ENCODE measurements around the gene LPP.

The LPP gene

DNA sequence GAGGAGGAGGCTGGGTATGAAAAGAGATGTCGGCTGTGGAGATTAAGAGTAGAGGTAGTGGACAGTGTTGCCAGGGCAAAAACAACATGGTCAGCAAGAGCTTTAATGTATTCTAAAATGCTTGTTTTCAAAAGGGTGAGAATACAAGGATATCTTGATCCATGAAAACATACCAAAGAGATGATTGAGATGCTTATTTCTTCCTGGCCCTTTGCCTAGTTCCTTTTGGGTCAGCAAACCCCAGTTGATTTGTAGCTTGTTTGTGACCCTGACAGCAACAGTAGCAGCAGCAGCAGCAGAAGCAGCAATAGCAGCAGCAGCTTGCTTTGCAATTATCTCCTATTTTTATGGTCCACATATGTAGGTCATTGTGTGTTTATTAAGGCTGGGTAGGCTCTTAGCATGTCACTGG is 337.3 kb downstream of the LPP start:
- no peak for DNase-seq

GRCh38 chr3:188496390-188496789 is 342.4 kb downstream of the LPP start:
- DNase-seq, result no peak

DNA sequence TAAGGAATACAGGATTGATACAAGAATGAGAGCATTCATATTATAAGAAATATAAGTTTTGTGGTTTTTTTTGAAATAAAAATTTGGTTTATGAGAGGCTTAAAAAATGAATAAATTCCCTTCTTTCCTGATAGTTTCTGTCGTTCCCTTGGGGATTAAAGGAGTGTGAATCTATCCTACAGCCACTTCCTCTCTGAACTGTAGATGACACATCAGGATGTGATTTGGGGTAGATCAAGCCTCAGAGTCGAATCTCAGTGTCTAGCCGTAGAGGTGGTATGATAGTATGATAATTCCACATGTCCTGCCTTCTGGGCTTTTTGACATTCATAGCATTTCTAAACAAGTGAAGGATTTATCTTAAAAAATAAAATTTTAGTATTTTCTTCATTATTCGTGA is 343.1 kb downstream of the LPP start:
- DNase-seq, result no peak

DNA sequence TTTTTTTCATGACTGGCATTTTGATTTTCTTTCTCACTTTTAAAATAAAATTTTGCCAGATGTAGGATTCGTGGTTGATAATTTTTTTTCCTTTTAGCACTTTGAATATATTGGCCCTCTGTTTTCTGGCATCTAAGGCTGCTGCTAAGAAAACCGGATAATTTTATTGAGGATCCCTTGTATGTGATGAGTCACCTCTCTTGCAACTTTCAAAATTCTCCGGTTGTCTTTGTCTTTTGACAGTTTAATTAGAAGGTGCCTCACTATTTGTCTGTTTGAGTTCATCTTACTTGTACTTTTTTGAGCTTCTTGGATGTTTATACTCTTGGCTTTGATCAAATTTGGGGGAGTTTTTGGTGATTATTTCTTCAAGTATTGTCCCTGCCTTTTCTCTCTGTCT is 349.7 kb downstream of the LPP start:
- no peak for DNase-seq

GRCh38 chr3:188505151-188505550 is 351.2 kb downstream of the LPP start:
- no peak for DNase-seq

- DNase-seq, result no peak
These were observed 352.0 kb downstream of the LPP start for GRCh38 chr3:188505911-188506310.

- DNase-seq, result no peak
These were observed 352.5 kb downstream of the LPP start for GRCh38 chr3:188506446-188506845.

DNA sequence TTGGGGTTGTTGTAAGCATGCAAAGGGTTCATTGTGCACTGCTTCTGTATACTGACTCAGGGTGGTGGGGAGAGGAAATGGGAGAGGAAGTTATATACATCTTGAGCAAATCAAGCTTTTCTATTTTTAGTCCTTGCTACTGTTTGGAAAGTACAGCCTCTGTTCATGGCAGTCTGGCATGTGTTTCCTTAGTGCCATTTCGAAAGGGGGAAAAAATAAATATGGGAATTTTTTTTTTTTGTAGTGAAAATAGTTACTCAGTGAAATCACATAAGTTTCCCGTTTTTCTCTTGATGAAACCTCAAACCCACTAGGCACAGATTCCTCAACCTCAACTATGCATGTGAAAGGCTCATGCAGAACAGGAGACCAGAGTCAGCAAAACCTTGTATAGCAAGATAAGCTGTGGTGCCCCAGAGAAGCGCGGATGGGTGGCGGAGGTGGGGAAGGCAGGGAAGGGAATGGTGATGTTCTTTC is 353.3 kb downstream of the LPP start:
- no peak for DNase-seq

DNA sequence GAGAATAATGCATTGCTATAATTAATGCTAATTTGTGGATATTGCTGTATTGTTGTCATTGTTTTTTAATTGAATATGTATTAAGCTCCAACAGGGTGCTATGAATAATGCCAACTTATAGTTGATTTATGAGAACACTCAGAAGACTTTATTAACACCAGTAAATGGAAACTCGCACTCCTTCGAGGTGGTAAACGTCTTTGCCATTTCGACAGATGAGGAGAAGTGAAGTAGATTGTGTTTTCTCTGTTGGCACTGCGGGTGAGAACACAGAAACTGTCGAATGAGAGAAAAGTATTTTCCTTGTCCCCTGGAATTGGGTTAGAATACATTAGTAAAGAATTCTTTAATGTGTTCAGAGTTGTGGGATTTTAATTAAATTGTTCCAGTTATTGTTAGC is 354.5 kb downstream of the LPP start:
- no peak for DNase-seq

DNA sequence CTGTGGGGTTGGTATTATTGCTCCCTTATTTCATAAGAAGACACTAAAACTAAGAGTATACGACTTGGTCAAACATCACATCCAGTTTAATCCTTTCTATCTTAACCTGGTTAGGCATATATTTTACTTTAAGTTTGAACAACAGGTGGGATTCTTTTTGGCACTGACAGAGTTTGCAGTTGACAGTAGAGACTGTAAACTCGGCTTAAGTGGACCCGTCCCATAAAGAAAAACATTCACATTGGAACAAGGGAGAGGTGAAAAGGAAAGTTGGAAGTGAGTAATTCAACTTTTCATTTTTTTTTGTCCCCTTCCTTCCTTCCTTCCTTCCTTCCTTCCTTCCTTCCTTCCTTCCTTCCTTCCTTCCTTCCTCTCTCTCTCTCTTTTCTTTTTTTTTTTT is 355.4 kb downstream of the LPP start:
- DNase-seq, result no peak

GRCh38 chr3:188510366-188510765 is 356.4 kb downstream of the LPP start:
- no peak for DNase-seq

- DNase-seq, result no peak
These were observed 359.8 kb downstream of the LPP start for GRCh38 chr3:188513662-188514328.

DNA sequence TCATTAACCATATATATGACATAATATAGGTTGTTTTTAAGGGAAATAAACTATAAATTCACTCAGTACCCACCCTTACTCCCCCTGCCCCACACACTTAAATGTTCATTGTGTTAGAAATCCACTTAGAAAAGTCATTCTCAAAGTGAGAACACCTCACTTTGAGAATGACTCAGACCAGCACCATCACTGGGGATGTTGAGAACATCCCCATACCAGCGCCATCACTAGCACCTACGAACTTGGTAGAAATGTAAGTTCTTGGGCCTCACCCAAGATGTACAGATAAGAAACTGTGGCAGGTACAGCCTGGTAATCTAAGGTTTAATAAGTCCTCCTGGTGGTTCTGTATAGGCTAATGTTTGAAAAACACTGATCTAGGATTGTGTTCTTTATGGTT is 362.6 kb downstream of the LPP start:
- DNase-seq, result no peak

- no peak for DNase-seq
These were observed 364.5 kb downstream of the LPP start for GRCh38 chr3:188518416-188518815.

GRCh38 chr3:188518835-188519452 is 365.0 kb downstream of the LPP start:
- no peak for DNase-seq

DNA sequence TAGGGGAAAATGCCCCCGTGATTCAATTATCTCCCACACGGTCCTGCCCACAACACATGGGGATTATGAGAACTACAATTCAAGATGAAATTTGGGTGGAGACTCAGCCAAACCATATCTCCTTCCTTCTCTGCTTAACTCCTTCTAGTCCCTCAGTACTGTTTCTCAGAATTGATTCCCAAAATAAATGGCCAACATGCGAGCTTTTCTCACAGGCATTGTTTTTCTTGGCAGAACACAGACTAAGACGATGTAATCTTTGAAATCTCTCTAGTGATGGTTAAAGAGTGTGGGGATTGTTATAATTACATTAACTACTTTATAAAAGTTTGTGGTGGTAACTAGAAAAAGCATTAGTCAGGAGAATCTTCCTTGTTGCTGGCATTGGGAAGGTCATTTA is 366.5 kb downstream of the LPP start:
- DNase-seq, result no peak

DNA sequence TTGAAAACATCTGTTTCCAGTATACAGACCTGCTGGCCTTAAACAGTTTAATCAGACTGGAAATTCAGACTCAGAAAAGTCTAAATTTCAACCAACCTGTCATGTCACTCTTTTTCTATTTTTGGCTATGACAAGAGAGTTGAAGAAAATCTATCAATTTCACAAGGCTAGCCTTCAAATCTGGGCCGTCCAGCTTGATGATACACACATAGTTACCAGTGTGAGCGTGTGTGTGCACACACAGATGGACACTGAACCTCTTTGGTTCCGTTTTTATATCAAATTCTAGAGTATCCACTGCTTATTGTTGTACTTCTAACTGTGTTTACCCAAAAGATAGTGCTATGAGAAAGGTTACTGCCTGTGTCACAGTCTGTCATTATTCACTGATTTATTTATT is 368.2 kb downstream of the LPP start:
- no peak for DNase-seq

- DNase-seq, result no peak
These were observed 369.3 kb downstream of the LPP start for GRCh38 chr3:188523291-188523690.

DNA sequence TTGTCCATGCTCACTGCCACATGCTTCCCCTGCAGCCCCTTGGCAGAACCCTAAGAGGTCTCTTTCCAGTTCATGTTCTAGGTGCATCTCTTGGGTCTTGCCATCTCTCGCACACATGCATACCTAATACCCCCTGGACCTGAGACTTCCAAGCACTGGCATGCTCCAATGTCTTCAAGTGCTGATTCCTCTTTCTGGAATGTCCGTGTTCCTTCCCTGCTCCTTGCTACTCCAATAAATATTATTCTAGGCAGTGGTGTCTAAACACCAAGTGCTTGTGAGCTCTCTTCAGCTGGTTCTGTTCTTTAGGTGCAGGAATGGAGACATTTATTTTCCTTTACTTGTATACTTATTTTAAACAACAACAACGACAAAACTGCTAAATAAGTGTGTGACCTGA is 370.1 kb downstream of the LPP start:
- DNase-seq, result no peak

DNA sequence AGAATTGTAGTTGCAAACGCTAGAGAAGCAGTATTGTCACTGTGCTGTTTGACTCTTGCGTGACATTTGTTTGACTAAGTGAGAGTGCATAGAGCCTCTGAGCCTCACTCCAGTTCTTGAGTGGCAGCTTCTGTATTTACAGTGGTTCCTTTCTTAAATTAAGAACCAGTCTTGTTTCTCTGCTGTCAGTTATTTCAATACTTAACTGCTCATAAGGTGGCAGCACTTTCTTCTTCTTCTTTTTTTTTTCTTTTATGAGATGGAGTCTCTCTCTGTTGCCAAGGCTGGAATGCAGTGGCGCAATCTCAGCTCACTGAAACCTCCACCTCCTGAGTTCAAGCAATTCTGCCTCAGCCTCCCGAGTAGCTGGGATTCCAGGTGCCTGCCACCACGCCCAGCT is 372.1 kb downstream of the LPP start:
- DNase-seq, result no peak

DNA sequence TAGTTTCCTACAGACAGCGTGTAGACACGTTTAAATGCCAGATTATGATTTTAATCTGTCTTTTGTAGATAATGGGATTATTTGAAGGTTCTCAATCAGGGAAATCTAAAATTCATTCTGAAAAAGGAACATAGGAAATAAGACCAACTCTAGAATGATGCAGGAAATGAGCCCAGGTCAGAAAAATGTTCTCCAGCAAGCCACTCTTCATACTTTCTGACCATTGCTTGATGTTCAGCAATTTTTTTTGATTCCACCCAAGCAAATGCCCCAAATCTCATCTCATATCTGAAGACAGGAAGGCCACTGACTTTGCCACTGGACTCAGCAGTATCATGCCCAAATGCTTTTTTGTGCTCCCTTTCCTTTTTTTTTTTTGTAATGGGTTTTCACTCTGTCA is 373.4 kb downstream of the LPP start:
- no peak for DNase-seq

DNA sequence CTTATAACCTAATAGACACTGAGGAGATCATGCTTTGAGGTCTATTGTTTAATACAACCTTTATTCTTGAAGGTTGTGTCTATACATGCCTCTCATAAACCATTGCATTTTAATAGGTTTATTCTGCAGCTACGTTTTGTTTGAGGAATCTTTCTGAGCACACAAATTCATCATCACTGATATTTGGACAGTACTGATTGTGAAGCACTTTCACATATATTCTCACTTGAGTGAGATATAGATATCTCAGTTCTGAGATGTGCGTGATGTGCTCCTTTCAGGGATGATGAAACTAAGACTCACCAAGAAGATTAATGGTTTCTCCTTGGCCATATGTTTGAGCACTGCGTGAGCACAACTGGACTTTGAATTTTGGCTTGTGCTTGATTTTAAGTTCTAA is 374.4 kb downstream of the LPP start:
- DNase-seq, result no peak

DNA sequence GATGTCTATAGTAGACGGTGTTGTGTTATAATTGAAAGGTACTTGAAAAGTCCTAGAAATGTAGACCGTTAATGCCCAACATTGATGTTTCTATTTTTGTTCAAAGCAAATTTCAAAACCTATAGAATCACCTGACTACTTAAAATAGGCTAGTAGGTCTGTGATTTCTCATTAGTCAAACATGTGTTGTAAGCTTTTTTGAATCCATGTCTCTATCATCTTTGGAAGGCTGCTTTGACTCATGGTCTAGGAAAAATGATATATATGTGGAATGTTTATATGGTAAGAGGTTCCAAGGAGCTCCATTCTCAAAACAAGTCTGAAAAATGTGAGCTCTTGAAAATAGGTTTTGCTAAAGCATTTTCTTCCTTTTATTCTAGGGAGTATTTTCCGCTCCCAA is 375.3 kb downstream of the LPP start:
- no peak for DNase-seq

DNA sequence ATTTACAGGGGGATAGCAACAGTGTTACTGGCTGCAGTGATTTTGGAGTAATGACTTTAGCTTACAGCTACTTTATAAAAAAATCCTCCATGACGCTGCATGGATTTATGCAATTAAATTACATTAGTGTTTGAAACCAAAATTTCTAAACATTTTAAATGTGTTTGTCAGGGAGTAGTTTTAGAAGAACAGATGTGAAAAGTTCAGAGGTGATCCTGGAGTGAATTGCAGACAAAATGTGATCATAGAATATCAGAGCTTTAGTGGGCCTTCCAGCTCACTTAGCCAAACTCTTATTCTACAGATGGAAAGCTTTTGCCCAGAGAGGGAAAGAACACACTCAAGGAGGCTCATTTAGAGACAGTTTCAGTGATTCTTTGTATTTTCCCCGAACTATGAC is 376.3 kb downstream of the LPP start:
- DNase-seq, result no peak

GRCh38 chr3:188531210-188531609 is 377.3 kb downstream of the LPP start:
- no peak for DNase-seq
